Measurements from ENCODE around the gene TRIM52.

- TF ChIP-seq CTCF (IDR thresholded peaks at IDR 0.05) (no peak), EZH2 (IDR thresholded peaks at IDR 0.05) (no peak)
These were observed 30.9 kb downstream of the TRIM52 start for GRCh38 chr5:181229996-181230395.

All from neural progenitor cell (in vitro differentiated cells).